ENCODE results near the gene CABLES2. TPM values are rescaled to one million over a fixed set of nuclear protein-coding genes. Genes with fewer than 3 reads are reported as not detected.

CABLES2 gene
- total and polyA plus RNA-seq, 12 donors = 1.5 to 5.6 (median 3.7) TPM

DNA sequence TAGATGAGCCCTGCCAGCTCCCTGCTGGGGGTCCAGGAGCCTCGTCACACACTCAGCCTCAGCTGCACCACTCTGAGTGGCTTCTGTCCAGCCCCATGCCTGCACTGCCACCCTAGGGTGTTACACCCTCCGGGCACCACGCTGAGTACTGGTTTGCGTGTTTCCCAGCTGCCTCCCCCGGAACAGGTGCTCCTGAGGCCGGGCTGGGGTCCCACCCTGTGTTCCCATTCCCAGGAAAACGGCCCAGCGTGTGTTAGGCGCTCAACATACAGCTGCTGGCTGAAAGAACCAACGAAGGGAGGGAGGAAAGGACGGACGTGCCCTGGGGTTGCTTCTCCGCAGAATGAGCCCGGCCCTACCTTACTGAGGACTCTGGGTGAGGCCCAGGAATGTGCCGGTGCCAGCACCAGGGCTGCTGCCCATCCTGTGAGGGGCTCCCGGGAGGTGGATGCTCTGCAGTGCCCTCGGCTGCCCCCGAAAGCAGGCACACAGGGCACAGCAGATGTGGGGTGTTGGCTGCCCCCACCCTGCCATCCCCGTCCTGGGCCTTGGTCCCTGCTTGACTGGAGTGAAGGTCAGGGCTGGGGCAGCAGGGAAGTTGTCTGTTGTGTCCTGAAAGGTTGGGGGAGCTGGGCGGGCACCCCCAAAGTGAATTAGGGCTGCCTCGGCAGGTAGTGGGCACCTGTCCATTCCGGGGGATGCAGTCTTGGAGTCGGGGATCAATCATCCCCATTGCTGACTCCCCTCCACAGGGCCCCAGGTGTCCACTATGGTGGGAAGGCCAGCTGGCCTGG, 56.3 kb downstream of the CABLES2 start:
- intact Hi-C loops (cut with DNase I) = loop anchor here in 1 of 2 donors (5.0 to 10.0 kb wide), 2 partner anchors 36 to 46 kb away; partner anchors contain the start of genes ADRM1 and RPS21
- Histone ChIP-seq H3K27me3 (no peaks in the 10 kb centered on the region), H3K36me3 (replicated peaks in 1 of 2) (peaks cover 0 to 25% of the 10 kb centered on the region in 2 donors), H3K9me3 (replicated peaks in 1 of 3) (no peaks in the 10 kb centered on the region), H3K4me1 (replicated peaks in 1 of 2) (peaks cover 18 to 22% of the 10 kb centered on the region in 2 donors), H3K4me3 (no peak overlapping the region), H3K27ac (peak overlapping the region in 1 of 5 donors; percentile 34)
- no peak for TF ChIP-seq POLR2A (IDR thresholded peaks at IDR 0.05)
- no peak for TF ChIP-seq CTCF (IDR thresholded peaks at IDR 0.05)
- peak in 1 of 7 donors; percentile 8 for DNase-seq
- WGBS, 4 donors = 87 to 97% (median 91%) methylated on average over 6 to 23 of the region's 23 CpGs

DNA sequence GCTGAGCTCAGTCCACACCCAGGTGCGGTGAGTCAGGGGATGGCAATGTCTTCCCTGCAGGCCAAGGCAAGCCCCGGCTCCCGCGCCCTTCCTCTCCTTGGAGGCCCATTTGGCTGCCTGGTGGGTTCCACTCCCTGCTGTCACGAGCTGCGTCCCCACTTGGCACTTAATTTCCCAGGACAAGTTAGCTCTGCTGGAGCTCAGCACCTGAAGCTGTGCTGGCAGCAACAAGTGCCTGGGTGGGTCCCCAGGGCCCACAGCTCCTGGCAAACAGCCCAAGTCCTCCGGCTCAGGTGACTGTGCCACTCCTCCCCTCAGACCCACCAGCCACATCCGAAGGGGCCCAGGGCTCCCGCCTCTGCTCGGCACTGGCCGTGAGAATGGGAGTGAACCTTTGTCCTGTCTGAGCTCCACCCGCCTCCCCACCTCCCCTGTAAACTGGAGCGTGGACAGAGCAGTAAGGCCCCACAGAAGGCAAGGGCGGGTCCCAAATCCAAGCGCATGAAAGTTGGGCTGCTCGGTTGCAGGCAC, 56.9 kb downstream of the CABLES2 start:
- TF ChIP-seq POLR2A (IDR thresholded peaks at IDR 0.05) (no peak), CTCF (IDR thresholded peaks at IDR 0.05) (no peak)
- Histone ChIP-seq H3K36me3 (replicated peaks in 1 of 2) (peaks cover 0 to 25% of the 10 kb centered on the region in 2 donors), H3K27me3 (no peaks in the 10 kb centered on the region), H3K27ac (peak overlapping the region in 1 of 5 donors; percentile 34), H3K9me3 (replicated peaks in 1 of 3) (no peaks in the 10 kb centered on the region), H3K4me3 (no peak overlapping the region), H3K4me1 (replicated peaks in 1 of 2) (peaks cover 11 to 20% of the 10 kb centered on the region in 2 donors)
- intact Hi-C loops (cut with DNase I) = loop anchor here in 1 of 2 donors (5.0 to 10.0 kb wide), 2 partner anchors 37 to 45 kb away; partner anchors contain the start of genes ADRM1 and RPS21
- 86 to 100% (median 92%) methylated on average over 1 to 16 of the region's 16 CpGs for WGBS, 4 donors
- no peak for DNase-seq

- 70 to 84% (median 80%) methylated on average over 5 to 7 of the region's 7 CpGs for WGBS, 4 donors
- Histone ChIP-seq H3K9me3 (replicated peaks in 1 of 3) (no peaks in the 10 kb centered on the region), H3K27ac (no peak overlapping the region), H3K4me3 (no peak overlapping the region), H3K4me1 (replicated peaks in 1 of 2) (peaks cover 6 to 15% of the 10 kb centered on the region in 2 donors), H3K27me3 (no peaks in the 10 kb centered on the region), H3K36me3 (replicated peaks in 1 of 2) (peaks cover 0 to 25% of the 10 kb centered on the region in 2 donors)
- no peak for DNase-seq
- no peak for TF ChIP-seq POLR2A (IDR thresholded peaks at IDR 0.05)
- no peak for TF ChIP-seq CTCF (IDR thresholded peaks at IDR 0.05)
- intact Hi-C loops (cut with DNase I) = loop anchor here in 1 of 2 donors (5.0 to 10.0 kb wide), 2 partner anchors 38 to 45 kb away; partner anchors contain the start of genes ADRM1 and RPS21
These were observed 57.5 kb downstream of the CABLES2 start for GRCh38 chr20:62349556-62350097.

- intact Hi-C loops (cut with DNase I) = no loop called here
- H3K4me1 ChIP-seq (replicated peaks in 1 of 2) = peaks cover 5 to 12% of the 10 kb centered on the region in 2 donors
- peaks cover 0 to 25% of the 10 kb centered on the region in 2 donors for H3K36me3 ChIP-seq (replicated peaks in 1 of 2)
- 29 to 100% (median 95%) methylated on average over 1 of the region's 1 CpG for WGBS, 4 donors
- no peaks in the 10 kb centered on the region for H3K9me3 ChIP-seq (replicated peaks in 1 of 3)
- H3K27me3 ChIP-seq = no peaks in the 10 kb centered on the region
- no peak for TF ChIP-seq CTCF (IDR thresholded peaks at IDR 0.05)
- no peak for TF ChIP-seq POLR2A (IDR thresholded peaks at IDR 0.05)
- DNase-seq = no peak
- no peak overlapping the region for H3K4me3 ChIP-seq
- no peak overlapping the region for H3K27ac ChIP-seq
These were observed 58.5 kb downstream of the CABLES2 start for GRCh38 chr20:62348604-62349003.
